Stimulated activated naive B cell treated with anti-CD40 and anti-IgM and Interleukin-4, amounts not matched to agents 10 μg/mL and 1 μg/mL and 100 μg/mL, for 72 hours (primary cell): Measurements from ENCODE around the gene ELAC2.

Experiments
- ATAC-seq, 2 donors: fragments of 150-1000 bp; cut with Tn5 transposase; replicated peaks; 2 replicates each; pipeline ENCODE4 v1.10.0; 2021; ENCODE audit warnings: moderate library complexity in 1 of 2
- DNase-seq: peaks from one replicate; pipeline ENCODE4 v3.0.0; 2021
- H3K27ac Mint-ChIP-seq: one replicate; pipeline ENCODE4 v1.8.0; 2022; ENCODE audit warnings: mild to moderate bottlenecking, mixed read lengths
- H3K27me3 Mint-ChIP-seq, 2 donors: one replicate each; pipeline ENCODE4 v1.8.0; 2022; ENCODE audit warnings: mixed read lengths in 2 of 2
- H3K36me3 Mint-ChIP-seq, 2 donors: one replicate each; pipeline ENCODE4 v1.8.0; 2022; ENCODE audit warnings: mixed read lengths in 2 of 2, mild to moderate bottlenecking in 1 of 2
- H3K4me1 Mint-ChIP-seq, 2 donors: one replicate each; pipeline ENCODE4 v1.8.0; 2022; ENCODE audit warnings: mixed read lengths in 2 of 2, mild to moderate bottlenecking in 1 of 2
- H3K4me3 Mint-ChIP-seq, 2 donors: one replicate each; pipeline ENCODE4 v1.8.0; 2022; ENCODE audit warnings: mild to moderate bottlenecking in 2 of 2, mixed read lengths in 2 of 2, moderate library complexity in 1 of 2
- H3K9me3 Mint-ChIP-seq, 2 donors: one replicate each; pipeline ENCODE4 v1.8.0; 2022; ENCODE audit warnings: mixed read lengths in 2 of 2, mild to moderate bottlenecking in 1 of 2

ELAC2 gene

GRCh38 chr17:12967962-12968361, 49.9 kb downstream of the ELAC2 start:
- no peaks in the 10 kb centered on the region for H3K36me3 Mint-ChIP-seq
- no peaks in the 10 kb centered on the region for H3K4me1 Mint-ChIP-seq
- H3K4me3 Mint-ChIP-seq: no peak overlapping the region
- ATAC-seq: no peak
- DNase-seq: no peak
- H3K27ac Mint-ChIP-seq: no peak overlapping the region
- H3K9me3 Mint-ChIP-seq: no peaks in the 10 kb centered on the region
- peaks cover 12 to 31% of the 10 kb centered on the region in 2 donors for H3K27me3 Mint-ChIP-seq

GRCh38 chr17:12966413-12966812, 51.4 kb downstream of the ELAC2 start:
- H3K27me3 Mint-ChIP-seq: peaks cover 2 to 18% of the 10 kb centered on the region in 2 donors
- no peak overlapping the region for H3K4me3 Mint-ChIP-seq
- DNase-seq (no peak), ATAC-seq (no peak)
- H3K27ac Mint-ChIP-seq: no peak overlapping the region
- H3K9me3 Mint-ChIP-seq: no peaks in the 10 kb centered on the region
- H3K4me1 Mint-ChIP-seq: no peaks in the 10 kb centered on the region
- no peaks in the 10 kb centered on the region for H3K36me3 Mint-ChIP-seq

DNA sequence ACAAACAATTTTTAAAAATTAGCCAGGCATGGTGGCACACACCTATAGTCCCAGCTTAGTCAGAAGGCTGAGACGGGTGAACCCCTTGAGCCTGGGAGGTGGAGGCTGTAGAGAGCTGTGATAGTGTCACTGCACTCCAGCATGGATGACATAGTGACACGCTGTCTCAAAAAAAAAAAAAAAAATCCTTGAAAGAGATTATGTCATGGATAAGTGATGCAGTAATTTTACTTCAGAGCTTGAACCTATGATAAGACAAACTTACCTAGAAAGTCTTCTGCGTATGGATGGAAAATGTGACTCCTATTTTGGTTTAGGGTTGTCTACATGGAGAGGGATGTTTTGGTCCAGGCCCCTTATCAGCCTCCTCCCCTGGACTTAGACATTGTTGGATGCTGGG, 51.8 kb downstream of the ELAC2 start:
- no peaks in the 10 kb centered on the region for H3K9me3 Mint-ChIP-seq
- no peak overlapping the region for H3K4me3 Mint-ChIP-seq
- H3K27ac Mint-ChIP-seq: no peak overlapping the region
- no peaks in the 10 kb centered on the region for H3K36me3 Mint-ChIP-seq
- DNase-seq: no peak
- H3K27me3 Mint-ChIP-seq: peaks cover 0 to 16% of the 10 kb centered on the region in 2 donors
- no peak for ATAC-seq
- no peaks in the 10 kb centered on the region for H3K4me1 Mint-ChIP-seq

DNA sequence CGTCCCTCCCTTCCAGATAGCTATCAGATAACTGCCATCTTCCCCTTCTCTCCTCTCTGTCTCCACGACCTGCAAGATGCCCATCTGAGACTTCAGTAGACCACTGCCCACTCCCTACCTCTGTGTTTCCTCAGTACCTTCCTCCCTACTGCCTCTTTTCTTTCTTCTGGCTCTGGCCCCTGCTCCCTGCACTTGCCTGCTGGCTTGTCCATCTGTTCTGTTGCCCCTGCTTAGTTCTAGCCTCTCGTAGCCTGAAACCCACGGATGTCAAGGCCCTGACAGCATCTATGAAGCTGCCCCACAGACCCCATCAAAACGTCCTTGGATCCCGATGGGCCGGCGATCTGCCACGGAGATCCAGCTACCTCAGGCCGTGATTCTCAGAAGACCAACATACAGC, 53.0 kb downstream of the ELAC2 start:
- H3K27me3 Mint-ChIP-seq: peaks cover 0 to 12% of the 10 kb centered on the region in 2 donors
- H3K27ac Mint-ChIP-seq: no peak overlapping the region
- ATAC-seq (no peak), DNase-seq (no peak)
- no peaks in the 10 kb centered on the region for H3K4me1 Mint-ChIP-seq
- no peak overlapping the region for H3K4me3 Mint-ChIP-seq
- no peaks in the 10 kb centered on the region for H3K36me3 Mint-ChIP-seq
- no peaks in the 10 kb centered on the region for H3K9me3 Mint-ChIP-seq

DNA sequence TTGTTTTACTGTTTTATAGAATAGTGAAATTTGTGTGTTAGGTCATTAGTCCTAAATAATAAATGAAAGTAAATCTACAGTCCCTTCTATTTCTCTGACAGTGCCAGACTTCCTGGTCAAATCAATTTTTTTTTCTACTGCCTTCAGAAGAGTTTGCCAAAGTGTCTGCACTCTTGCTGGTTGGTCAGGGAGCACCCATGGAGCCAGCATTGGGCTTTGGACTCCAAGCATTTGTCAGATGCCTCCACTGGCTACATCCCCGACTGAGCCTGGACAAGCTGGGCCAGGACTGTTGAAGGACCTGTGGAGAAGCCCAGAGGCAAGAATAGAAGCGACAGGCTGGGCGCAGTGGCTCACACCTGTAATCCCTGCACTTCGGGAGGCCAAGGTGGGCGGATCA, 53.7 kb downstream of the ELAC2 start:
- no peak overlapping the region for H3K4me3 Mint-ChIP-seq
- ATAC-seq: no peak
- peaks cover 0 to 7% of the 10 kb centered on the region in 2 donors for H3K27me3 Mint-ChIP-seq
- H3K27ac Mint-ChIP-seq: no peak overlapping the region
- H3K4me1 Mint-ChIP-seq: no peaks in the 10 kb centered on the region
- H3K9me3 Mint-ChIP-seq: no peaks in the 10 kb centered on the region
- no peak for DNase-seq
- no peaks in the 10 kb centered on the region for H3K36me3 Mint-ChIP-seq

DNA sequence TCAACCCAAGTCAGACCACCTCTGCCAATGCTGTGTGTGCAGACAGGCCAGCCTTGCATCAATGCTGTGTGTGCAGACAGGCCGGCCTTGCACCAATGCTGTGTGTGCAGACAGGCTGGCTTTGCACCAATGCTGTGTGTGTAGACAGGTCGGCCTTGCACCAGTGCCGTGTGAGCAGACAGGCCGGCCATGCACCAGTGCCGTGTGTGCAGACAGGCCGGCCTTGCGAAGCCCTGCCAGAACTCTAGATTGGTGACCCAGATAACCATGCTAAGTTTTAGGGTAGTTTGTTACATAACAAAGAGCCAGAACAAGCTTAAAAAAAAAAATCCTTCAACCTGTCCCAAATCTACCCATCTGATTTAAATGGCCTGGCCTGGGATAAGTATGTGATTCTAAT, 54.3 kb downstream of the ELAC2 start:
- Mint-ChIP-seq H3K9me3 (no peaks in the 10 kb centered on the region), H3K4me1 (no peaks in the 10 kb centered on the region), H3K4me3 (no peak overlapping the region), H3K27ac (no peak overlapping the region), H3K36me3 (no peaks in the 10 kb centered on the region), H3K27me3 (peaks cover 0 to 6% of the 10 kb centered on the region in 2 donors)
- no peak for ATAC-seq
- no peak for DNase-seq

- Mint-ChIP-seq H3K4me3 (no peak overlapping the region), H3K27me3 (no peaks in the 10 kb centered on the region), H3K9me3 (peaks cover 0 to 8% of the 10 kb centered on the region in 2 donors), H3K36me3 (no peaks in the 10 kb centered on the region), H3K27ac (no peak overlapping the region), H3K4me1 (no peaks in the 10 kb centered on the region)
- DNase-seq (no peak), ATAC-seq (peak; percentile 72 to 74)
Observed at GRCh38 chr17:12961655-12962054, 56.2 kb downstream of the ELAC2 start.

GRCh38 chr17:12959441-12959840, 58.4 kb downstream of the ELAC2 start:
- Mint-ChIP-seq H3K4me3 (no peak overlapping the region), H3K4me1 (no peaks in the 10 kb centered on the region), H3K9me3 (peaks cover 0 to 13% of the 10 kb centered on the region in 2 donors), H3K27me3 (no peaks in the 10 kb centered on the region), H3K27ac (no peak overlapping the region), H3K36me3 (no peaks in the 10 kb centered on the region)
- ATAC-seq: no peak
- no peak for DNase-seq

GRCh38 chr17:12958786-12959185, 59.0 kb downstream of the ELAC2 start:
- no peaks in the 10 kb centered on the region for H3K4me1 Mint-ChIP-seq

DNA sequence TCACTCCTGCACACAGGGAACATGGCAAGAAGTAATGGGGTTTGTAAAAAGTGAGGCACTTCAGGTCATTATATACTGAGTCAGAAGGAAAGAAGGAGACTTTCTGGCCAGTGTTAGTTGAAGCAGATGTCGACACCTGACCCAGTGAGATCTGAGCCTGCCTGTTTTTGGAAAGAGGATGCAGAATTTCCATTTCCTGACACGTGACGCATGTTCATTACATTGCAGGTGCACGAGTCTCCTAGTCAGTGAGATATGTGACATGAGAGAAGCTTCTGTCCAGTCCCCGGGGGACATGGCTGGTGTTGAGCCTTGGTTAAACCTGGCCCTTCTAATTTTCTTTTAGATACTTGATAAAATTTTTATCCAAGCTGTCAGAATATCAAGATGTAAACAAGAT, 62.3 kb downstream of the ELAC2 start:
- DNase-seq: no peak
- Mint-ChIP-seq H3K27me3 (no peaks in the 10 kb centered on the region), H3K36me3 (no peaks in the 10 kb centered on the region), H3K9me3 (peaks cover 0 to 13% of the 10 kb centered on the region in 2 donors), H3K4me3 (no peak overlapping the region), H3K27ac (no peak overlapping the region), H3K4me1 (no peaks in the 10 kb centered on the region)
- no peak for ATAC-seq

More at GRCh38 chr17:12958786-12959185, 59.0 kb downstream of the ELAC2 start:
- H3K27ac Mint-ChIP-seq: no peak overlapping the region
- ATAC-seq: no peak
- no peak overlapping the region for H3K4me3 Mint-ChIP-seq
- H3K36me3 Mint-ChIP-seq: no peaks in the 10 kb centered on the region
- DNase-seq: no peak
- H3K9me3 Mint-ChIP-seq: peaks cover 0 to 13% of the 10 kb centered on the region in 2 donors
- no peaks in the 10 kb centered on the region for H3K27me3 Mint-ChIP-seq

DNA sequence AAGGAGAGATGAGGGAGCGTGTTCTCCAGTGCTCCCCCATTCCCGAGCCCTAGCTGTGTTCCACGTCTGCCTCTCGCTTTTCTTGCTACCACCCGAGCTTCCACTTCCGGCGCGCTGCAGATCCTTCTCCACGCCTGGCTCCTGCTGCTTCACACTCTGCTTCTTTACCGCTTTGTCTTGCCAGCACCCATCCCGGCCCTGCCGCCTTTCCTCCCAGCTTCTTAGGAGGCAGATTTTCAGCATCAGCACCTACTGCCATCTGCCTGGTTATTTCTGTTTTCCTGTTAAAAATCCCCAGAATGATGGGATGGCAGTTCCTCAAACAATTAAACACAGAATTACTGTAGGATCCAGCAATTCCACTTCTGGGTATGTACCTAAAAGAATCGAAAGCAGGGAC, 64.7 kb downstream of the ELAC2 start:
- DNase-seq (no peak), ATAC-seq (no peak)
- Mint-ChIP-seq H3K36me3 (no peaks in the 10 kb centered on the region), H3K4me3 (no peak overlapping the region), H3K4me1 (no peaks in the 10 kb centered on the region), H3K9me3 (peaks cover 2 to 11% of the 10 kb centered on the region in 2 donors), H3K27me3 (peaks cover 0 to 4% of the 10 kb centered on the region in 2 donors), H3K27ac (no peak overlapping the region)

DNA sequence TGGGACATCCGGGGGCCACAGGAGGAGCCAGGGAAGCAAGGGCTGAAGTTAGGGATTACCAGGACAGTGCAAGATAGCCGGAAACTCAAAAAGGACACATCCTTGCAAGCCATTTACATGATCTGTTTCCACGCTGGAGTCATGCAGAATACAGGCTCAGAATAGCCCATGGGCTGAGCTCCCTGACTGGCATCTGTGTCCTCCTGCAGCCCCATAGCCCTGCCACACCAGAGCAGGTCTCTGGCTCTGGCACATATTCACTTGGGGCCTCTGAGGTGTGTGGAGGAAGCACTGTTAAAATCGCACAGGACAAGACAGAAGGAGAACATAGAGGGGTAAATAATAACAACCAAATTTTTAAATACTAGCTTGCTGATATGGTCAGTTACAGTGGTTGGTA, 65.8 kb downstream of the ELAC2 start:
- H3K9me3 Mint-ChIP-seq: peaks cover 5% of the 10 kb centered on the region in 2 donors

GRCh38 chr17:12947047-12947446, 70.8 kb downstream of the ELAC2 start:
- H3K9me3 Mint-ChIP-seq: peaks cover 0 to 5% of the 10 kb centered on the region in 2 donors
- H3K4me1 Mint-ChIP-seq: no peaks in the 10 kb centered on the region
- no peak overlapping the region for H3K27ac Mint-ChIP-seq
- H3K27me3 Mint-ChIP-seq: peaks cover 0 to 4% of the 10 kb centered on the region in 2 donors
- H3K4me3 Mint-ChIP-seq: no peak overlapping the region
- ATAC-seq: no peak
- no peak for DNase-seq
- H3K36me3 Mint-ChIP-seq: no peaks in the 10 kb centered on the region

More for the DNA sequence above, 65.8 kb downstream of the ELAC2 start:
- H3K27me3 Mint-ChIP-seq: peaks cover 0 to 4% of the 10 kb centered on the region in 2 donors
- no peak overlapping the region for H3K27ac Mint-ChIP-seq
- no peaks in the 10 kb centered on the region for H3K36me3 Mint-ChIP-seq
- no peak overlapping the region for H3K4me3 Mint-ChIP-seq
- ATAC-seq (no peak), DNase-seq (no peak)
- no peaks in the 10 kb centered on the region for H3K4me1 Mint-ChIP-seq
